SK-N-SH treated with all-trans-retinoic acid at 6 μM for 48 hours (cell line): ENCODE results near the gene STN1.

Source experiments
- ATAC-seq: fragments of 200-7000 bp; cut with Tn5 transposase; 3 replicates; pipeline ENCODE4 v1.9.1; 2020; ENCODE audit warnings: mild to moderate bottlenecking, moderate library complexity
- ARNTL ChIP-seq: fragments of 450-650 bp; formaldehyde crosslinking; IDR thresholded peaks from 2 replicates; pipeline ENCODE4 v1.5.0; 2020; ENCODE audit warnings: low read depth, mild to moderate bottlenecking, moderate library complexity, borderline replicate concordance
- CREB5 ChIP-seq: fragments of 250-450 bp; sonication (Bioruptor Pico); IDR thresholded peaks from 2 replicates; pipeline ENCODE4 v1.5.1; 2020; ENCODE audit warnings: low read depth, mild to moderate bottlenecking, moderate library complexity
- CSDC2 ChIP-seq: fragments of 250-450 bp; sonication (Bioruptor Pico); IDR thresholded peaks from 2 replicates; pipeline ENCODE4 v1.5.0; 2020; ENCODE audit warnings: mild to moderate bottlenecking, moderate library complexity
- CSRNP3 ChIP-seq: fragments of 250-450 bp; sonication (Bioruptor Pico); IDR thresholded peaks from 2 replicates; pipeline ENCODE4 v1.5.1; 2021; ENCODE audit warnings: mild to moderate bottlenecking, moderate library complexity
- ESRRG ChIP-seq: fragments of 250-450 bp; sonication (Bioruptor Pico); IDR thresholded peaks from 2 replicates; pipeline ENCODE4 v1.6.1; 2021; ENCODE audit warnings: mild to moderate bottlenecking
- GLIS3 ChIP-seq: fragments of 250-450 bp; sonication (Bioruptor Pico); IDR thresholded peaks from 2 replicates; pipeline ENCODE4 v1.5.0; 2020; ENCODE audit warnings: mild to moderate bottlenecking, moderate library complexity
- ISL1 ChIP-seq: fragments of 250-450 bp; sonication (Bioruptor Pico); IDR thresholded peaks from 2 replicates; pipeline ENCODE4 v2.1.2; 2022; ENCODE audit warnings: mild to moderate bottlenecking, moderate library complexity
- OSR1 ChIP-seq: fragments of 250-450 bp; sonication (Bioruptor Pico); IDR thresholded peaks from 2 replicates; pipeline ENCODE4 v1.8.0; 2022; ENCODE audit warnings: moderate library complexity, mild to moderate bottlenecking, inconsistent platforms
- PATZ1 ChIP-seq: fragments of 250-450 bp; sonication (Bioruptor Pico); IDR thresholded peaks from 2 replicates; pipeline ENCODE4 v1.8.0; 2020; ENCODE audit warnings: mild to moderate bottlenecking, moderate library complexity, borderline replicate concordance
- POU6F1 ChIP-seq: fragments of 250-450 bp; sonication (Bioruptor Pico); IDR thresholded peaks from 2 replicates; pipeline ENCODE4 v1.8.0; 2021; ENCODE audit warnings: low read depth, mild to moderate bottlenecking, moderate library complexity, borderline replicate concordance
- PPARA ChIP-seq: fragments of 250-450 bp; sonication (Bioruptor Pico); IDR thresholded peaks from 2 replicates; pipeline ENCODE4 v1.5.0; 2020; ENCODE audit warnings: mild to moderate bottlenecking, borderline replicate concordance
- RARB ChIP-seq: fragments of 250-450 bp; sonication (Bioruptor Pico); IDR thresholded peaks from 2 replicates; pipeline ENCODE4 v1.8.0; 2021; ENCODE audit warnings: mild to moderate bottlenecking, moderate library complexity
- SNAI2 ChIP-seq: fragments of 250-450 bp; sonication (Bioruptor Pico); IDR thresholded peaks from 2 replicates; pipeline ENCODE4 v1.5.0; 2020; ENCODE audit warnings: mild to moderate bottlenecking, moderate library complexity
- TCF4 ChIP-seq: fragments of 250-450 bp; sonication (Bioruptor Pico); IDR thresholded peaks from 2 replicates; pipeline ENCODE4 v1.8.0; 2021; ENCODE audit warnings: mild to moderate bottlenecking, moderate library complexity, borderline replicate concordance
- TOX ChIP-seq: fragments of 250-450 bp; sonication (Bioruptor Pico); IDR thresholded peaks from 2 replicates; pipeline ENCODE4 v1.8.0; 2021; ENCODE audit warnings: mild to moderate bottlenecking, moderate library complexity, borderline replicate concordance
- TSHZ2 ChIP-seq: fragments of 250-450 bp; sonication (Bioruptor Pico); IDR thresholded peaks from 2 replicates; pipeline ENCODE4 v1.5.0; 2020; ENCODE audit warnings: mild to moderate bottlenecking, moderate library complexity
- ZC3H10 ChIP-seq: fragments of 250-450 bp; sonication (Bioruptor Pico); IDR thresholded peaks from 2 replicates; pipeline ENCODE4 v1.5.1; 2021; ENCODE audit warnings: mild to moderate bottlenecking, moderate library complexity
- ZFP3 ChIP-seq: fragments of 250-450 bp; sonication (Bioruptor Pico); IDR thresholded peaks from 2 replicates; pipeline ENCODE4 v1.5.0; 2020; ENCODE audit warnings: mild to moderate bottlenecking, moderate library complexity
- ZFP30 ChIP-seq: fragments of 450-650 bp; formaldehyde crosslinking; IDR thresholded peaks from 2 replicates; pipeline ENCODE4 v1.5.0; 2022; ENCODE audit warnings: mild to moderate bottlenecking, moderate library complexity
- ZNF8 ChIP-seq: fragments of 450-650 bp; formaldehyde crosslinking; IDR thresholded peaks from 2 replicates; pipeline ENCODE4 v1.5.0; 2020; ENCODE audit warnings: mild to moderate bottlenecking, moderate library complexity

The STN1 gene

GRCh38 chr10:103888113-103888841 is 29.7 kb downstream of the STN1 start:
- ATAC-seq = peak; percentile 87

GRCh38 chr10:103885617-103886016 is 32.4 kb downstream of the STN1 start:
- ATAC-seq = no peak
- no peak for TF ChIP-seq CSRNP3 (CRISPR knock-in tag)
- TF ChIP-seq OSR1 (CRISPR knock-in tag) = no peak
- TF ChIP-seq CREB5 (CRISPR knock-in tag) = no peak
- no peak for TF ChIP-seq POU6F1
- no peak for TF ChIP-seq TCF4 (CRISPR knock-in tag)
- TF ChIP-seq GLIS3 (CRISPR knock-in tag) = no peak
- no peak for TF ChIP-seq RARB (CRISPR knock-in tag)

More at GRCh38 chr10:103888113-103888841, 29.7 kb downstream of the STN1 start:
- TF ChIP-seq ZFP30 = no peak
- no peak for TF ChIP-seq GLIS3 (CRISPR knock-in tag)
- TF ChIP-seq ESRRG = no peak
- TF ChIP-seq ISL1 (CRISPR knock-in tag) = no peak
- no peak for TF ChIP-seq ARNTL
- TF ChIP-seq POU6F1 = no peak
- no peak for TF ChIP-seq ZC3H10 (CRISPR knock-in tag)
- no peak for TF ChIP-seq PATZ1
- no peak for TF ChIP-seq SNAI2 (CRISPR knock-in tag)
- TF ChIP-seq TOX (CRISPR knock-in tag) = no peak
- TF ChIP-seq CSDC2 (CRISPR knock-in tag) = no peak
- no peak for TF ChIP-seq OSR1 (CRISPR knock-in tag)
- no peak for TF ChIP-seq TSHZ2 (CRISPR knock-in tag)
- no peak for TF ChIP-seq PPARA (CRISPR knock-in tag)
- no peak for TF ChIP-seq ZNF8 (CRISPR knock-in tag)
- no peak for TF ChIP-seq TCF4 (CRISPR knock-in tag)
- no peak for TF ChIP-seq CSRNP3 (CRISPR knock-in tag)
- no peak for TF ChIP-seq ZFP3
